ENCODE measurements around the gene SH3PXD2B.
"Not testable (repeated sequence)": the region's sequence is repeated elsewhere in the genome, so short reads cannot be mapped to it uniquely, and the experiment has no call there.

The SH3PXD2B gene

DNA sequence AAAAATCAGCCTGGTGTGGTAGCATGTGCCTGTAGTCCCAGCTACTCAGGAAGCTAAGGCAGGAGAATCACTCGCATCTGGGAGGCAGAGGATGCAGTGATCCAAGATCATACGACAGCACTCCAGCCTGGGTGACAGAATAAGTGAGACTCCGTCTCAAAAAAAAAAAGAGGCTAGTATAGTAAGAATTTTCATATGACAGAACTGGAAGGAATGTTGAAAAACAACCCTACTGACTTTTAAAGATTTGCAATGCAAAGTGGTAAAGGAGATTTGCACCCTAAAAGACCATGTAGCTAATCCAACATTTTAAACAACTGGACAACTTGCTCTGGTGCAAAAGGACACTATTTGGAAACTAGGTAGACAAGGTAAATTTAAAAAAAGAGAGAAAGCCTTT, 58.1 kb downstream of the SH3PXD2B start:
- no peak for DNase-seq

DNA sequence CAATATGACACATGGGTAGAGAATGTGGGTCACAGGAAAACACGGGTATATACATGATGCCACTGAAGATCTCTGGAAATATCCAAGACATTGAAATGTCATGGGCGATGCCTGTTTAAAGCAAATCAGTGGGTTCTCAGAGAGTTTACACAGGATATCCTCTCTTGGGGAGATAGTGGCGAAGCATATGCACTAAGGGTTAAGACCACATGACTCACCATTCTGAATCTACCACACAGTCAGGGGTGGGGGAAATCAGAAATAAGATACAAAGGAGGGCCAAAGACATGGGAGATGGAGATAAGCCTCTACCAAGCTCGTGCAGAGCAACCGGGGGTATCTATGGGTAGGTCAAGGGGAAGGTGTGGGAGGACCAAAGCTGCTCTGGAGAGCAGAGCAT, 58.8 kb downstream of the SH3PXD2B start:
- no peak for DNase-seq

DNA sequence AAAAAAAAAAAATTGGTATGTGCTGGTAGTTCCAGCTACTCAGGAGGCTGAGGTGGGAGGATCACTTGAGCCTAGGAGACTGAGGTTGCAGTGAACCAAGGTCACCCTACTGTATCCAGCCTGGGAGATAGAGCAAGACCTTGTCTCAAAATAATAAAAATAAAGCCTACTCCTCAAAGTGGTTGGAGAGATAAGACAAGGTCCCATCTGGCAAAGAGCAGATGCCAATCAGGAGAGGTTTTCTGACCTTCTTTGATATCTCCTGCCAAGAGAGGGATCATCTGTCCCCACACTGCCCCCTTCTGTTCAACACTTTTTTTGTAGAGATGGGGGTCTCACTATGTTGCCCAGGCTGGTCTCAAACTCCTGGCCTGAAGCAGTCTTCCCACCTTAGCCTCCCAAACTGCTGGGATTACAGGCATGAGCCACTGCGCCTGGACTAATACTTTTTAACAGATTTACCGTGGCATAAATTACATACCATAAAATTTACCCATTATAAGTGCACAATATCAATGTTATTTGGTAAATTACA, 64.7 kb downstream of the SH3PXD2B start:
- DNase-seq = no peak

DNA sequence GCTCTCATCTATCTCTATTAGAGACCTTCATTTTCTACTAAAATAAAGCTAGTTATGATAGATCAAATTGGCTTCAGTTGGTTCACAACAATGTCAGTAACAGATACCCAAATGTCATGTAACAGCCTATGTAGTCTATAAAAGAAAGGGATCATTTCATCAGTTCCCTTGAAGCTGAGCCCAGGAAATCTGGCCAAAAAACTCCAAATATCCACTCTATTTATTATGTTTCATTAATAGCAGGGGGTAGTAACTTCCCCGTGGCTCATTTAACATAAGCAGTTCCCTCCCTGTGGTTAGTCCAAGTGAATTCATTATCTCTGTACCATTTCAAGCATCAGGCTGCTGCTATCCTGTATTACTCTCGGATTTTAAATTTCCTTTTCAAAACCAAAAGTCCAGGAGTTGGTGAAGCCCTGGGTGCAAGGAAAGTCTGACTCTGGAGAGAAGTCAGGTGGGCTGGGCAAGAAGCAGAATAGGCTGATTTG, 66.0 kb downstream of the SH3PXD2B start:
- DNase-seq = no peak

DNA sequence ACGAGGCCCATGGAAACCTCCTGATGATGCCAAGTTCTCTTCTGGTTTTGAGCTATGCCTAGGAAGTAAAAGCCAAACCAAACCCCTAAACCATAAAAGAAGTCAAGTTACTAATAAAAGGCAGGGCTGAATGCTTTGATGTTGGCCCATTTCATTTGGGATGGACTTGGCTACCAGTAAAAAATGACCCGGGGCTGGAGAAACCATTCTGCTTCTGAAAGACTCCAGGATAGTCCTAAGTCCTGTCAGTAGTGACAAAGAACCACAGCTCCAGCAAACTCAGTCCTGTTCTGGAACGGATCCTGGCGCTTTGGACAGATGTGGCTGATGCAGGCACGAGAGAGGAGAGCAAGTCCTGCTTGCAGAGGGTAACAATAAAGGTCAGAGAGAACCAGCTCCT, 68.6 kb downstream of the SH3PXD2B start:
- DNase-seq = no peak

DNA sequence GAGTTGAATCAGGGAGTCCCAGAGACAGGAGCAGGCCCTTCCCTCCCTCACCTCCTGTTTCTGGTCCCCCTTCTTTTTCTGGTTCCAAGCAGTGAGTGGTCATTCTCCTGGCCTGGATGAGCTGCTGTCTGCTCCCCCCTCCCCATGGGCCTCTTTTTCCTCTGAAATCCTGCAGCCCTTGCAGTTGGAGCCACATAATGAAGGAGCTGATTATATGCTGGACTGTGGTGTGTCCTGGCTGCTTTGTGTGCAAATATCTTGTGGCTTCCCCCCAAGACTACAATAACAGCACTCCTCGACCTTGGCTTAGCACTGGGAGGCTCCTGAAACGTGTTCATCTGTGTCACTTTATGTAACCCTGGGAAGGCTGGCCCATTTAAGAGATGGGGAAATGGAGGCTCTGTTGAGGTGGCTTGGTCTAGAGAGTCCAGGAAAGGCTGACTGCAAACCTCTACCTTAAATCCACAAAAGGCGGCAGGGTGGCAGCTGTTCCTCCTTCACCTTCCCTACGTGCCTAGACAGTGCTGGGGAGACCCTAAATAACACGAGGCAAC, 69.2 kb downstream of the SH3PXD2B start:
- no peak for DNase-seq

DNA sequence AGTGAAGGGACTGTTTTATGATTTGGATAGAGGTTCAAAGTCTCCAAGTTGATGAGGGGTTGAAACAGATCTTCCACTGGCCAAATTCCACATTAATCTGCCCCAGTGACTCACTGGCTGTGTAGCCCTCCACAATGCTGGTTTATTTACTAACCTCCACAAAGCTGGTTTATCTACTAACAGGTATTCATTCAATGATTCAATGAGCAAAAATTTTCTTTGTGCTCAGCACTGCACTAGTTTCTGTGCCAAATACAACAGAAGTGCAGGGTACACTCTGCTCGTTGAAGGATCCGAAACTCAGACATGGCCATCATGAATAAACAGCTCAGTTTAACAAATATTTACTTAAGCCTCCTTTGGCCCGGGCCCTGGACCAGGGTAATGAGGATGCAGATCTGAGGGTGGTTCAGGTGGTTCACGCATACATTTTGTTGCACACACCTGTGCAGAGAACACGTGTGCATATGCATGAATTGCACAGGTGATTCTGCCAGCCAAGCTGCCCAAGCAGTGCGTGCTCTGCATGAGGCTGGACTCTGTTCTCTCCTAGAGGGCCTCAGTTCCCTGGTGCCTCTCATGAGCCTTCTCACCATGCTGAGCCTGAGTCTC, 71.0 kb downstream of the SH3PXD2B start:
- peak; percentile 57 for DNase-seq

DNA sequence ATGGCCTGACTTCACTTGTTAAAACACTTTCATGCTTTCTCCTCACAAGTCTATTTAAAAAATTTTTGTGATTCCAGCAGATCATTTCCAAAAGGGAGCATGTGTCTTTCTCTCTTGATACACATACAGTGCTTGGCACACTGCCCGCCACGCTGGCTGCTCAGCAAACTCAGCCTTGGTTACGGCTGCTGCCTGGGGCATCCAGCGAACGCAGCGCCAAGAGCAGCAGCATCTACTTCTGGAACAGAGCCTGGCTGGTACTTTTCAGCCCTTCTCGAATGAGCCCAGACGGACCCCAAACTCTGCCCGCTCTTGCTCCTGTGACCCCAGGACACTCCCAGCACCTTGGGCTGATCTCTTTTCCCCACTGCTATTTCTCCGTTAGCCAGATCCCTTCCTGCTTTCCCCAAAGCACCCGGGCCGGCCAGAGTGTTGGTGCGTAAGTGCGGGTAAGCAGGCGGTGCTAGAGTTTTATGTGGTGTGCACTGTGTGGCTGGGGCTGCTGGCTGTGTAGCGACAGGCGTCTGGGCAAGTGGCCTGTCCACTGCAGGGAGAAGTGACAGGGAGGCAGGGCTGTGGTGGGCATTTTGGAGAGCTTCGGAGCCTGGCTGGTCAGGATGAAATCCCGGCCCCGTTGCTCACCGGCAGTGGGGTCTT, 73.2 kb downstream of the SH3PXD2B start:
- DNase-seq = no peak

DNA sequence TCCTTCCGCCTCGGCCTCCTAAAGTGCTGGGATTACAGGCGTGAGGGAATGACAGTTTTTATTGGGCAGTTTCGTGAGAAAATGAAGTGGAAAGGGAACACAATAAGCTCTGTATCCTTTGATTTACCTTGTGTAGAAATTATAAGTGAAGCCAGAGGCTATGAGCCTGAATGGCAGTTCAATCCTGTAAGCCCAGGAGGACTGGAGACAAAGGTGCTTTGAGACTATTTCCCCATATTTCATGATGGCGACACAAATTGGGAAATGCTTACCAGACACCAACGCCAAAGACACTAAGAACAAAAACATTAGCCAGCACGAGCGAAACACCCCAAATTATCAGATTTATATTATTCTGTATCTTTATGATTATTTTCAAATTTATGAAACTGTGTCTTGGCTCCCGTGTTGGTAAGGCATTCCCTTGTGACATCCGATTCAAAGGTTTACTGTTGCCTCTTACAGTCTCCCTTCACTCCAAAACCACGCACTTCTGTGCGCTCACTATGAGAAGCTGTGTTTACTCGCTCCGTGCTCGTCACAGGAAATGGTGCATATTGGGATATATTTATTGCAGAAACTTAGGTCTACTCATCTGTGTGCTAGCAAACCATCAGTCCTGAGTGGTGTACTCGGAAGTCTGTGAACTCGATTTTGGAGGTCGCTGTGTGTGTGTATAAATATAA, 73.9 kb downstream of the SH3PXD2B start:
- DNase-seq = no peak

DNA sequence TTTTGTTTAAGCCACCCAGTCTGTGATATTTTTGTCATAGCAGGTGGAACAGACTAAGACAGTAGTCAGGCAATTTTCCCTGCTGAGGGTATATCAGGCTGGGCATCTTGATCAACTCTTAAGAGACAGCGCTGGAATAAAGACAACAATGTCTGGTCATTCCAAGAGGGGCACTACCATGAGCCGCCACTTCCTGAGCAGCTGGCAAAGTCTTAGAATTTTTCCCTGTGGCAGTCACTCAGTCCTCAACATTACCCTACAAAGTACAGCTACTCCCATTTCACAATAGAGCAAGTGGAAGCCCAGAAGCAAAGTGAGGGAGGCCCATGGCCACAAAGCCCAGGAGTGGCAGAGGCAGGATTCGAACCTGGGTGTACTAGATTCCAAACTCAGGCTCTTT, 74.8 kb downstream of the SH3PXD2B start:
- DNase-seq = no peak

DNA sequence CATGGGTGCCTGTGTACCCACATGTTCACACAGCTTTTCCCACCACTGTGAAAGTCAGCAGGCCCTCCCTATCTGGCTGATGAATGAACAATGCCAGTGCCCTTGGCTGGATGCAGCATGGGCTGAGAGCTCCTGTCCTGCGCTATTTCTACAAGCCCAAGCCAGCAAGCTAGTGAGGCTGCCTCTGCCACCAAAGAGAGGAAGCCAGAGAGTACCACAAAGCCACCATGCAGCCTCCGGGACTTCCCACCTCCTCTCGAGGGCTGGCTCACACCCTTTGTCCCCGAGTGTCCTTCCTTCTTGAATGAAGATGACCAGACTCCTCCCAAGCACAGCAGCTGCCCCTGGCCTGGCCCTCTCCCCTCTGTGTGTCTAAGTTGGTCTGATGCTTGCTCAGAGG, 76.5 kb downstream of the SH3PXD2B start:
- DNase-seq = no peak

DNA sequence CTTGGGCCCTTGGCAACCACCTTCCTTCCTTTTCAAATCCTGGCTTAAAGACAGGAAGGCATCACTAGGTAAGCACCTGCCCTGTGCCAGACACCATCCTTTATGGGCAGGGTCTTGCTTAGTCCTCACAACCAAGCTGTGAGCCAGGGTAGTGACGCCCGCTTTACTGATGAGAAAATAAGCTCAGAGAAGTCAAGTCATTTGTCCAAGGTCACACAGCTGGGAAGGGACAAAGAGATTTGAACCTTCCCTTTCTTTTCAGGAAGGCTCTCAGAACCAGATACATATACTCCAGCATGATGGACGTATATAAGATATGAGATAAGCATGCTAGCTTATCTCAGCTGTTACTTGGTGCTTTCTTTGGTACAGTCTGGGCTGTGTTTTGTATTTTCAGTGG, 76.9 kb downstream of the SH3PXD2B start:
- DNase-seq = no peak

DNA sequence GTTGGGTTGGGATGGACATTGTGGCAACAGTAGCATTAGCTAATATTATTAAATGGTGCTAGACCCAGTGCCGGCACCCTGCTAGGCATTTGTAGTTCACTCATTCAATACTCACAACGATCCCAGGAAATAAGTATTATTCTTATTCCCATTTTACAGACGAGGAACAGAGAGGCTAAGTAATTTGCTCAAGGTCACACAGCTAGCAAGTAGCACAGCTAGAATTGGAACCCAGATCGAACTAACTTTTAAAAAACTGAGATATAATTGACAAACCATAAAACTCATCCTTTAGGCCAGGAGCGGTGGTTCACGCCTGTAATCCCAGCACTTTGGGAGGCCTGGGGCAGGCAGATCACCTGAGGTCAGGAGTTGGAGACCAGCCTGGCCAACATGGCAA, 79.5 kb downstream of the SH3PXD2B start:
- no peak for DNase-seq

DNA sequence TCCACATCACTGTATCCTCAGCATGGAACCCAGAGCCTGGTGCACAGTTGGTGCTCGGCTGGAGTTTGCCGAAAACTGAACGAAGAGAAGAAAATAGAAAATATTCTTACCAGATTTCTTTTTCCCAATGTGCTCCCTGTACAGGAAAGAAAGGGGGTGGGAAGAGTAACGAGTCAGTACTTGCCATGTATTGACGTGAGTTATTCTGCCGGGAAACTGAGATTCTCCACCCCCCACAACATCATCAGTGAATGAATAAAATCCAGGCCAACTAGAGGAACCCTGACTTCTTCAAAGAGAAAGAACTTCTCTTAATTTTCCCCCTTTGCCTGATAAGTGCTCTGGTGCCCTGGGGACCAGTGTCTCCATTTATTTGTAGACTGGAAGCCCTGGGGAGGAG, 80.6 kb downstream of the SH3PXD2B start:
- DNase-seq = no peak

DNA sequence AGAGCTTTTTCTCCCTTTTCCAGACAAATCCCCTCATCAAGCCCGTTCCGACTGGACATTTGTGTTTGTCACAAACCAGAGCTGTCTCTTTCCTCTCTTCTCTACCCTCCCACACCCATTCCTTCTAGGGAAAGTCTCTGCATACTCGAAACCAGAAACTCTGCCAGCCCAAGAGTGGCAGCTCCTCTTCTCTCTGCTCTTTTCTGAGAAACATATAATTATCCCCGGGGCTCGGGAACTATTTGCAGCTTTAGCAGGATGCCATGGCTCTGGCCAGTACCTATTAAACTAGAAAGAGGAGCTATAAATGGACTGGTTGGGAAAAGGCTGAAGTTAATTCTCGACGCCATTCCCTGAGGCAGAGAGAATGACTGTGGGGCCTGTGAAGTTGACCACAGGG, 82.6 kb downstream of the SH3PXD2B start:
- DNase-seq = no peak

DNA sequence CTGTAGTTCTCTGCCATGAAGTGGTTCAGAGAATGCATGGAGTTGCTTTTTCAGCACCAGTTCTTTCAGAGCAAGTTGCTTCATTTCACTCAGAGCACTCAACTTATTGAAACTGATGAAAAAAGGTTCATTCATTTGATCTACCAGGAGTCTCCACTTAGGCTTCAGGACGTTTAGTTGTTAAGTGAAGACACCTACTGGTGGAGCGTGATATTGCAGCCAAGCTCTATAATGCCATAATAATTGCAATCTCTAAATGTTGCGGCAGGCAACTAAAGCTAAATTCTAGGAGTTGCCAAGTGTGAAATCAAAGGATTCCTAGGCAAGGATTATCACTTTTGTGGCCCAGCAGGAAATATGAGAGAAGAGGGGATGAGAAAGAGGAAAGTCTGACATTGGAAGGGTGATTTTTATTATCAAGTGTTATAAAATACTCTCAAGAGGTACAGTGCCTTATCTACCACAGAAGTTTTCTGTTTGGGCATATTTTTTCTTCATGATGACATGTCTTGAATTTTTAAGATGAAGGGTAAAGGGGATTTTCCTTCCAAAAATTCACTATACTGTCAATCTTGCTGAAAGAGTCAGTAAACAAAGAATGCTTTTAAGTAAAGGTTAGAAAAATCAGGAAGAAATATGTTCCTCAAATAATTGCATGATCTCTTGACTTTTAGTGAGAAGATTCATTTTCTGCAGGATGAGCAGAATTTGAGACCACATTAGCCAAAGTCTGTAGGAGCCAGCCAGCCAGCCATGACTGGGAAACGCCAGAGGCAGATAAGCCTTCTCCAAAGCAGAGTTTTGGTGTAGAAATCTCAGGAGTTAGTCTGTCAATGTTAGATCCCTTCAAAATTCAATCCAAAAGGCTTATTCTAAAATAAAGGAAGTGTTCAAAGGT, 83.4 kb downstream of the SH3PXD2B start:
- DNase-seq = peak; percentile 49

DNA sequence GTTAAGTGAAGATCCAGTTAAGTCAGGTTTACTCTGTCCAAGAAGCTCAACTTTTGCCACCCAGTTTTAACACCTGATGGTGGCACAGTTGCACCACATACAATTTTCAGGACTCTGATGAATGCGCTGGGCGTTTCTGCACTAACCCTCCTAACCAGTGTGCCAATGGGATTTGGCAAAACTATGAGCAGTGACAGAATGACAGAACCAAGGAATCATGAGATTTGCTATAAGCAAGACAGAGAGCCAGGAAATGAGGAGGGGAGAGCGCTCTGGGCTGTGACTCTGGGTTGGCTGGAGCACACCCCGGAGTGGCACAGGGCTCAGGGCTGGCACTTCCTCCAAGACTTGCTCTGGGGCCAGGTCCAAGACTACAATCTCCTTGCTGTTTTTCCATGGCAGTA, 84.1 kb downstream of the SH3PXD2B start:
- no peak for DNase-seq

DNA sequence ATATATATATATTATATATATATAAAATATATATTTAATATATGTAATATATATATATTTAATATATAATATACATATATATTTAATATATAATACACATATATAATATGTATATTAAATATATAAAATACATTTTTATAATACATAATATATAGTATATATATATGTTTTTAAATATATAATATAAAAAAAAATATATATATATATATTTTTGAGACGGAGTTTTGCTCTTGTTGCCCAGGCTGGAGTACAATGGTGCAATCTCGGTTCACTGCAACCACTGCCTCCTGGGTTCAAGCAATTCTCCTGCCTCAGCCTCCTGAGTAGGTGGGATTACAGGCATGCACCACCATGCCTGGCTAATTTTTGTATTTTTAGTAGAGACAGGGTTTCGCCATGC, 85.6 kb downstream of the SH3PXD2B start:
- DNase-seq = not testable (repeated sequence)

DNA sequence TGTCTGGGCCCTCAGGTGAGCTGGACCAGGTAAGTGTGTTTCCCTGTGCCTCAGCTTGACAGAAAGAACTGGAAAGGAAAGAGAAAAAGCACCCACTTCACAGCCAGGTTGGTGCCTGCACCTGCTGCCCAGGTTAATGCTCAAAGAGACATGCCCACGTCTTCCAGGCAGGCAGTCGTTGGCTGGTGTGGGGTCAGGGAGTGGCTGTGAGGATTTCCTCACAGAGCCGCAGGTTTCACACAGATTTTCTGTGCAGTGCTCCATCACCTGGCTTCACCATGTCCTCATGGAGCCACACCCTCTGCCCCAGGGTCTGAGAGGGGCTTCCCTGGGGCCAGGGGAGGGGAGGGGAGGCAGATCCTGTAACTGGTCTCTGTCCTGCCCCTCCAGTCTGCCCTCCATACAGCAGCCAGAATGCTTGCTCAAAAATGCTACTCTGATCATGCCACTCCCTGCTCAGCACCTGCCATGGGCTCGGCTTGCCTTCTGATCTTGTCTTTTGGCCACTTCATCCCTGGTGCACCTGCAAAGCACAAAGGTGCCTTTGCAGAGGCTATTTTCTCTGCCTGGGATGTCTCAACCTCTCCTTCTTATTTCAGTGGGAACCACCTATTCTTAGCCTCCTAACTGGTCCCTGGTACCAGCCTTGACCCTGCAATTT, 88.2 kb downstream of the SH3PXD2B start:
- no peak for DNase-seq

DNA sequence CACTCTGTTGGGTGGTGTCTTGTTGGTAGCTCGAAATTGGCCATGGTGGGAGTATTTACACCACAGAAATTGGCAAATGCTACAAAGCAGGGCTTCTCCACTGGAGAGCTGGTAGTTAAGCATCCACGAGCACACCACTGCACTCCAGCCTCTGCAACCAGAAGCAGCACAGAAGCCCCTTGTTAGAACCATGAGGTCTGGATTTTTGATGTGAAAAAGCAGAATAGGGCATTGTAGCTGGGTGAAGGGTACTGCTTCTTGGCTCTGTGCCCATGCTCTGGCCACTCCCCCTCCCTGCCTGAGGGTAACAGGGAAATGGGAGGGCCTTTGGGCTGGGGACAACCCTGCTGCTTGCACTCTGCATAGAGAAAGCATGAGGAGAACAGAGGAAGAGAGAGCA, 89.6 kb downstream of the SH3PXD2B start:
- no peak for DNase-seq

DNA sequence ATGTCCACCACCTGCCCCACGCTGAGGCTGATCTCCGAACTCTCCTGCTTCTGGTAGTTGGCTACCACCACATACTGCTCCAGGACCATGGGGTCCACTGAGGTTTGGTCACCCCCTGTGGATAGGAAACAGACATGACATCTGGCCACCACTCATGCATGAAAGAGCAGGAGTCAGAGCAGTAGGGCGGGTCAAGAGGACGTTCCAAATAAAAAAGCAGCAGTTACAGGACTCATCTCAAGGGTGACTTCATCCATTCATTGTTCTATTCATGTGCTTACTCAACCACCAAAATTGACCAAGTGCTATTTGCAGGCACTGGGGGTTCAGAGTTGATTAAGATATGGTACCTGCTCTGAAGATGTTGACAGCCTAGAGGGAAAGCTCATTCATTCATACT, 91.6 kb downstream of the SH3PXD2B start:
- DNase-seq = no peak

DNA sequence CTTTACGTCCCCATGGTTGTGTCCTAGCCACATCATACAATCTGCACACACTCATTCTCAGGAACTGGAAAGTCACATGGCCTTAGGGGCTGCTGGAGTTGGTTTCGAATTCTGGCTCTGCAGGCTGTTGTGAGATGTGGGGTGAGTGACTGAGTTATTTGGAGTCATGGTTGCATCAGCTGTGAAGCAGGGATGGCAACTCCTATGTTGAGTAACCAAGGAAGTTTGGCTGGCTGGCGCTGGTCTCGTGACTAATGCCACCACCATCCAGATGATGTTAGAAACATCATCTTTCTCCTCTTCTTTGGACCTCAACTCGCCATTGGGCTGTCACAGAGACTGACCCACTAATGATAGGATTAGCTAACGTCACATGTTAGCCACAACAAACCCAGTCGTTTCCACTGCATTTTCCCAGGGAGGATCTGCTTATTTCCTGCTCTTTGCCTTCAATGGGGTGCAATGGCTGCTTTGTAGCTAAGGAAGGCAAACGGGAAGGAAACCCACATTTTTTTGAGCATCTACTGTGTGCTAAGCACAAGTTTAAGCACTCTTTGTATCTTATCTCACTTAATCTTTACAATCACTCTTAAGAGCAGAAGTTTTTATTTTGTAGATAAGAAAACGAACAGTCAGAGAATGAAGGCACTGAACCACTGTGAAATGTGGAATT, 92.6 kb downstream of the SH3PXD2B start:
- peak; percentile 95 for DNase-seq

Data from kidney glomerular epithelial cell (primary cell).